A549 (cell line): ENCODE results near the gene CERS4. TPM values are rescaled to one million over a fixed set of nuclear protein-coding genes. Genes with fewer than 3 reads are reported as not detected.

Source experiments
- ATAC-seq, 2 experiments: fragments of 200-7000 bp in 1 of 2; fragments of >200 bp in 1 of 2; cut with Nextera tagmentation in 1 of 2; cut with Tn5 transposase in 1 of 2; 3 replicates each; pipeline versions ENCODE4 v1.8.0 to v1.9.1; 2018 to 2020; ENCODE audit warnings: mild to moderate bottlenecking in 1 of 2, moderate library complexity in 1 of 2
- CTCF ChIA-PET: fragments of 300-600 bp; sonication (Branson Sonifier 250); formaldehyde crosslinking; extraction: SDS; loops from one replicate; lab custom pipeline; 2021; ENCODE audit warnings: antibody characterized with exemption, inconsistent platforms; lab: Yijun Ruan, JAX
- POLR2A ChIA-PET: fragments of 350-600 bp; formaldehyde crosslinking; extraction: SDS; loops from one replicate; lab custom pipeline; 2021; ENCODE audit warnings: antibody characterized with exemption, inconsistent platforms; lab: Yijun Ruan, JAX
- DNase-seq, 2 experiments: peaks; one replicate each; pipeline versions ENCODE4 v3.0.0 to v3.0.0-alpha.2; 2011 to 2016; ENCODE audit warnings: low read depth in 1 of 2, low spot score in 1 of 2
- FAIRE-seq: peaks from 2 replicates; lab custom pipeline; 2011; peaks lifted over from hg19 to GRCh38; lab: Jason Lieb, UNC
- H3K27ac ChIP-seq, 2 experiments: fragments of >200 bp; sonication (Bioruptor Twin); formaldehyde crosslinking; 3 replicates each; pipeline ENCODE4 v1.5.1; 2016 to 2017
- H3K4me1 ChIP-seq: fragments of >200 bp; sonication (Bioruptor Twin); formaldehyde crosslinking; 3 replicates; pipeline ENCODE4 v1.6.1; 2016
- H3K4me2 ChIP-seq: fragments of >200 bp; sonication (Bioruptor Twin); formaldehyde crosslinking; 3 replicates; pipeline ENCODE4 v1.6.1; 2016
- H3K4me3 ChIP-seq: fragments of >200 bp; sonication (Bioruptor Twin); formaldehyde crosslinking; 3 replicates; pipeline ENCODE4 v1.5.1; 2016
- H3K9me3 ChIP-seq: fragments of >200 bp; sonication (Bioruptor Twin); formaldehyde crosslinking; 3 replicates; pipeline ENCODE4 v1.6.1; 2016
- BHLHE40 ChIP-seq: IDR thresholded peaks from 2 replicates; pipeline ENCODE4 v1.6.1; 2012; ENCODE audit warnings: low read depth, low read length, inconsistent platforms
- CBX8 ChIP-seq: fragments of 200-600 bp; sonication (generic); IDR thresholded peaks from 2 replicates; pipeline ENCODE4 v1.6.1; 2016
- CHD2 ChIP-seq: fragments of 150-350 bp; IDR thresholded peaks from 2 replicates; pipeline ENCODE4 v1.6.1; 2014; ENCODE audit warnings: low read length; ENCODE audit not compliant: partially characterized antibody
- CHD4 ChIP-seq: fragments of 200-600 bp; sonication (generic); IDR thresholded peaks from 2 replicates; pipeline ENCODE4 v1.6.1; 2016; ENCODE audit warnings: antibody characterized with exemption, mild to moderate bottlenecking, borderline replicate concordance
- CTCF ChIP-seq: fragments of >200 bp; sonication (Bioruptor Twin); formaldehyde crosslinking; IDR thresholded peaks from 3 replicates; pipeline ENCODE4 v1.5.1; 2016
- ESRRA ChIP-seq: fragments of 150-350 bp; IDR thresholded peaks from 2 replicates; pipeline ENCODE4 v1.6.1; 2014; ENCODE audit warnings: mild to moderate bottlenecking, low read length, borderline replicate concordance
- HEYL ChIP-seq: fragments of 250-450 bp; sonication (Bioruptor Pico); IDR thresholded peaks from 2 replicates; pipeline ENCODE4 v1.8.0; 2021; ENCODE audit warnings: mild to moderate bottlenecking, moderate library complexity
- HOXA7 ChIP-seq: fragments of 250-450 bp; sonication (Bioruptor Pico); IDR thresholded peaks from 2 replicates; pipeline ENCODE4 v1.5.0; 2020; ENCODE audit warnings: mild to moderate bottlenecking, moderate library complexity
- HOXB13 ChIP-seq: fragments of 250-450 bp; sonication (Bioruptor Pico); IDR thresholded peaks from 2 replicates; pipeline ENCODE4 v1.5.0; 2020; ENCODE audit warnings: low read depth, mild to moderate bottlenecking, moderate library complexity
- KDM1A ChIP-seq: fragments of 200-600 bp; sonication (generic); IDR thresholded peaks from 2 replicates; pipeline ENCODE4 v1.6.1; 2016; ENCODE audit warnings: low read depth, mild to moderate bottlenecking
- MAFK ChIP-seq: fragments of 450-650 bp; IDR thresholded peaks from 2 replicates; pipeline ENCODE4 v1.6.1; 2014; ENCODE audit not compliant: partially characterized antibody
- NPAS2 ChIP-seq: fragments of 250-450 bp; sonication (Bioruptor Pico); IDR thresholded peaks from 2 replicates; pipeline ENCODE4 v1.8.0; 2022; ENCODE audit warnings: mild to moderate bottlenecking, moderate library complexity, borderline replicate concordance
- NR3C1 ChIP-seq: fragments of >200 bp; sonication (Bioruptor Twin); formaldehyde crosslinking; IDR thresholded peaks from 3 replicates; pipeline ENCODE4 v1.6.1; 2017
- PHF8 ChIP-seq: fragments of 200-600 bp; sonication (generic); IDR thresholded peaks from 2 replicates; pipeline ENCODE4 v1.6.1; 2016; ENCODE audit warnings: low read depth, mild to moderate bottlenecking, antibody characterized with exemption, moderate library complexity, borderline replicate concordance
- POLR2AphosphoS2 ChIP-seq: conservative IDR thresholded peaks from 2 replicates; pipeline ENCODE4 v1.6.1; 2012; ENCODE audit warnings: low read length, improper control_type of control experiment, inconsistent platforms
- RARB ChIP-seq: fragments of 250-450 bp; sonication (Bioruptor Pico); IDR thresholded peaks from 2 replicates; pipeline ENCODE4 v1.8.0; 2021; ENCODE audit warnings: mild to moderate bottlenecking, moderate library complexity
- RFX5 ChIP-seq: fragments of 450-650 bp; IDR thresholded peaks from 2 replicates; pipeline ENCODE4 v1.7.1; 2014; ENCODE audit warnings: antibody characterized with exemption, mild to moderate bottlenecking, moderate library complexity
- SMC3 ChIP-seq: fragments of >200 bp; sonication (Bioruptor Twin); formaldehyde crosslinking; IDR thresholded peaks from 3 replicates; pipeline ENCODE4 v1.6.1; 2018; ENCODE audit warnings: inconsistent platforms
- SREBF2 ChIP-seq: fragments of 450-650 bp; IDR thresholded peaks from 2 replicates; pipeline ENCODE4 v1.6.1; 2014; ENCODE audit warnings: mild to moderate bottlenecking, moderate library complexity
- USF2 ChIP-seq: fragments of 450-650 bp; IDR thresholded peaks from 2 replicates; pipeline ENCODE4 v1.6.1; 2014; ENCODE audit warnings: antibody characterized with exemption
- ZNF302 ChIP-seq: fragments of 250-450 bp; sonication (Bioruptor Pico); IDR thresholded peaks from 2 replicates; pipeline ENCODE4 v1.9.0; 2021; ENCODE audit warnings: inconsistent platforms, mild to moderate bottlenecking, moderate library complexity
- WGBS: methylation state at CpG from one replicate; pipeline ENCODE4 v1.1.6; 2017; ENCODE audit errors: missing lambda C conversion rate; 5-methylcytosine and 5-hydroxymethylcytosine counted together
- polyA plus RNA-seq, 4 experiments: library from polyadenylated mRNA; depleted of rRNA in 3 of 4; stranded (reverse); fragments of >200 nt; fragmentation: RNase III in 1 of 4; extraction: RNeasy Plus Mini Kit Qiagen cat#74134 plus additional on column Dnase treatment in 1 of 4; gene quantifications; 2 replicates in 3 of 4; 3 replicates in 1 of 4; pipeline ENCODE4 v1.2.3, GENCODE V29; 2011 to 2017
- TF ChIP-seq, protein P1 (sequence below): fragments of 250-450 bp; sonication (Bioruptor Pico); IDR thresholded peaks from 2 replicates; pipeline ENCODE4 v1.5.0; 2020; ENCODE audit warnings: low read depth, mild to moderate bottlenecking, moderate library complexity
- TF ChIP-seq, protein P2 (sequence below): IDR thresholded peaks from 2 replicates; pipeline ENCODE4 v1.6.1; 2012; ENCODE audit warnings: low read depth, borderline replicate concordance
- TF ChIP-seq, protein P3 (sequence below): IDR thresholded peaks from 2 replicates; pipeline ENCODE4 v1.6.1; 2012
- TF ChIP-seq, protein P4 (sequence below): IDR thresholded peaks from 2 replicates; pipeline ENCODE4 v1.6.1; 2012
- TF ChIP-seq, protein P5 (sequence below): fragments of >200 bp; sonication (Bioruptor Twin); formaldehyde crosslinking; IDR thresholded peaks from 2 replicates; pipeline ENCODE4 v1.6.1; 2016
- TF ChIP-seq, protein P6 (sequence below): fragments of 250-450 bp; sonication (Bioruptor Pico); IDR thresholded peaks from 2 replicates; pipeline ENCODE4 v1.5.0; 2021; ENCODE audit warnings: mild to moderate bottlenecking, moderate library complexity, borderline replicate concordance

Gene CERS4
- polyA plus RNA-seq, 2 of the 4 experiments (the other 2 are of a cell fraction), result 2.1 to 5.0 TPM

DNA sequence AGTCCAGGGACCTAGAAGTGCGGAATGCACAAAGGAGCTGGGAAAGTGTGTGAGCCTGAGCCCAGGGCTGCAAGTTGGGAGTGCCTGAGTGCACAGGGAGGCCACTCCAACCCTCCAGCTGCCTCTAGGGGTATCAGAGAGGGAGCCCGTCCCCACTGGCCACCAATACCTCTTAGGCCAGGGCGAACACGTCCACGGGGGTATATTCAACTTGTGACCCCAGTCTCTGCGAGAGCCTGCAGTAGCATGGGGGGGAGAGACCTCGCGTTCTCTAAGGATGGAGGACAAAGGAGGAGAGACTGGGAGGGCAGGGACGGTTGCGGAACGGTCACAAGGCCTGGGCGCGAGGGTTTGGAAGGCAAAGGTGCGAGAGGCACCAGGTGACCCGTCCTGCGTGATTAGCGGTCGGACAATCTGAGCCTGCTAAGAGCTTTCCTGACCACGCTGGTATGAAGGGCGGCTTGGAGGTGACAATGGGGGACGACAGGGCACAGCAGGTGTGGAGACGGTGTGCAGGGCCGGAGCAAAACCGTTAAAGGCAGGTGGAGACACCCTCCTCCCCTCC, 98.3 kb downstream of the CERS4 start:
- TF ChIP-seq HEYL (CRISPR knock-in tag) (no peak), HOXB13 (CRISPR knock-in tag) (no peak), NR3C1 (no peak)
- TF ChIP-seq, protein P1, sequence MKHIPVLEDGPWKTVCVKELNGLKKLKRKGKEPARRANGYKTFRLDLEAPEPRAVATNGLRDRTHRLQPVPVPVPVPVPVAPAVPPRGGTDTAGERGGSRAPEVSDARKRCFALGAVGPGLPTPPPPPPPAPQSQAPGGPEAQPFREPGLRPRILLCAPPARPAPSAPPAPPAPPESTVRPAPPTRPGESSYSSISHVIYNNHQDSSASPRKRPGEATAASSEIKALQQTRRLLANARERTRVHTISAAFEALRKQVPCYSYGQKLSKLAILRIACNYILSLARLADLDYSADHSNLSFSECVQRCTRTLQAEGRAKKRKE (CRISPR knock-in tag), result no peak
- ChIA-PET POLR2A (interaction anchor here (0.7 kb wide), 1 partner anchor 219 kb away, joined by 5 read pairs; no protein-coding TSS in a partner anchor), CTCF (no interaction called here)
- H3K4me3 ChIP-seq, result peak overlapping the region; percentile 53
- ATAC-seq, result peak; percentile 31 to 48; a peak in 5 of 6 replicates
- FAIRE-seq, result no peak
- H3K4me1 ChIP-seq, result peaks cover 20% of the 10 kb centered on the region
- H3K27ac ChIP-seq, result peak overlapping the region; percentile 79 to 92
- 18% methylated on average over 20 of the region's 24 CpGs for WGBS
- no peaks in the 10 kb centered on the region for H3K9me3 ChIP-seq
- peak overlapping the region; percentile 95 for H3K4me2 ChIP-seq
- DNase-seq, result no peak

GRCh38 chr19:8307965-8308866, 99.0 kb downstream of the CERS4 start, which contains the start of gene CD320:
TSS of gene CD320 (minus strand) at chr19:8308358. CDS start at chr19:8308290, 68 bp downstream.
- Histone ChIP-seq H3K27ac (peak within 1 kb of the TSS; percentile 79 to 92), H3K4me1 (peaks cover 20% of the 10 kb centered on the region), H3K9me3 (no peaks in the 10 kb centered on the region), H3K4me3 (peak within 1 kb of the TSS; percentile 53), H3K4me2 (peak within 1 kb of the TSS; percentile 95)
- ChIA-PET POLR2A (no interaction called here), CTCF (no interaction called here)
- no peak for FAIRE-seq
- peak; percentile 91 to 92 for ATAC-seq
- peak; percentile 88 to 90 for DNase-seq
- under 1% methylated on average over 26 of the region's 63 CpGs for WGBS
- TF ChIP-seq PHF8, result peak; percentile 53; the same call in 1 of the 2 replicates
- no peak for TF ChIP-seq CTCF
- TF ChIP-seq, protein P2, sequence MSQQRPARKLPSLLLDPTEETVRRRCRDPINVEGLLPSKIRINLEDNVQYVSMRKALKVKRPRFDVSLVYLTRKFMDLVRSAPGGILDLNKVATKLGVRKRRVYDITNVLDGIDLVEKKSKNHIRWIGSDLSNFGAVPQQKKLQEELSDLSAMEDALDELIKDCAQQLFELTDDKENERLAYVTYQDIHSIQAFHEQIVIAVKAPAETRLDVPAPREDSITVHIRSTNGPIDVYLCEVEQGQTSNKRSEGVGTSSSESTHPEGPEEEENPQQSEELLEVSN, result peak; percentile 94
- TF ChIP-seq MAFK, result no peak
- TF ChIP-seq ZNF302, result no peak
- TF ChIP-seq CHD4, result no peak
- no peak for TF ChIP-seq ESRRA
- TF ChIP-seq, protein P3, sequence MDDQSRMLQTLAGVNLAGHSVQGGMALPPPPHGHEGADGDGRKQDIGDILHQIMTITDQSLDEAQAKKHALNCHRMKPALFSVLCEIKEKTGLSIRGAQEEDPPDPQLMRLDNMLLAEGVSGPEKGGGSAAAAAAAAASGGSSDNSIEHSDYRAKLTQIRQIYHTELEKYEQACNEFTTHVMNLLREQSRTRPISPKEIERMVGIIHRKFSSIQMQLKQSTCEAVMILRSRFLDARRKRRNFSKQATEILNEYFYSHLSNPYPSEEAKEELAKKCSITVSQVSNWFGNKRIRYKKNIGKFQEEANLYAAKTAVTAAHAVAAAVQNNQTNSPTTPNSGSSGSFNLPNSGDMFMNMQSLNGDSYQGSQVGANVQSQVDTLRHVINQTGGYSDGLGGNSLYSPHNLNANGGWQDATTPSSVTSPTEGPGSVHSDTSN, result peak; percentile 67
- peak; percentile 68 for TF ChIP-seq USF2
- TF ChIP-seq, protein P4, sequence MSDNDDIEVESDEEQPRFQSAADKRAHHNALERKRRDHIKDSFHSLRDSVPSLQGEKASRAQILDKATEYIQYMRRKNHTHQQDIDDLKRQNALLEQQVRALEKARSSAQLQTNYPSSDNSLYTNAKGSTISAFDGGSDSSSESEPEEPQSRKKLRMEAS, result peak; percentile 98
- TF ChIP-seq, protein P5, sequence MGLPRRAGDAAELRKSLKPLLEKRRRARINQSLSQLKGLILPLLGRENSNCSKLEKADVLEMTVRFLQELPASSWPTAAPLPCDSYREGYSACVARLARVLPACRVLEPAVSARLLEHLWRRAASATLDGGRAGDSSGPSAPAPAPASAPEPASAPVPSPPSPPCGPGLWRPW, result no peak
- no peak for TF ChIP-seq RARB (CRISPR knock-in tag)
- TF ChIP-seq SREBF2, result no peak
- peak; percentile 78; the same call in 1 of the 2 replicates for TF ChIP-seq POLR2AphosphoS2
- peak; percentile 82 for TF ChIP-seq CHD2
- no peak for TF ChIP-seq KDM1A
- TF ChIP-seq, protein P6, sequence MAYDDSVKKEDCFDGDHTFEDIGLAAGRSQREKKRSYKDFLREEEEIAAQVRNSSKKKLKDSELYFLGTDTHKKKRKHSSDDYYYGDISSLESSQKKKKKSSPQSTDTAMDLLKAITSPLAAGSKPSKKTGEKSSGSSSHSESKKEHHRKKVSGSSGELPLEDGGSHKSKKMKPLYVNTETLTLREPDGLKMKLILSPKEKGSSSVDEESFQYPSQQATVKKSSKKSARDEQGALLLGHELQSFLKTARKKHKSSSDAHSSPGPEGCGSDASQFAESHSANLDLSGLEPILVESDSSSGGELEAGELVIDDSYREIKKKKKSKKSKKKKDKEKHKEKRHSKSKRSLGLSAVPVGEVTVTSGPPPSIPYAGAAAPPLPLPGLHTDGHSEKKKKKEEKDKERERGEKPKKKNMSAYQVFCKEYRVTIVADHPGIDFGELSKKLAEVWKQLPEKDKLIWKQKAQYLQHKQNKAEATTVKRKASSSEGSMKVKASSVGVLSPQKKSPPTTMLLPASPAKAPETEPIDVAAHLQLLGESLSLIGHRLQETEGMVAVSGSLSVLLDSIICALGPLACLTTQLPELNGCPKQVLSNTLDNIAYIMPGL (CRISPR knock-in tag), result no peak
- TF ChIP-seq NR3C1, result no peak
- no peak for TF ChIP-seq SMC3
- no peak for TF ChIP-seq RFX5
- no peak for TF ChIP-seq BHLHE40
- TF ChIP-seq CBX8, result no peak
- no peak for TF ChIP-seq NPAS2 (CRISPR knock-in tag)
- 0 out of 2 replicates have a peak, but pooled peaks have one; percentile 35 for TF ChIP-seq HOXA7 (CRISPR knock-in tag)
